ENCODE results near the gene IL1RAPL2. TPM values are rescaled to one million over a fixed set of nuclear protein-coding genes. Genes with fewer than 3 reads are reported as not detected.

Gene IL1RAPL2
- total RNA-seq, 1 experiment from 2014 or later = 1.6 TPM

DNA sequence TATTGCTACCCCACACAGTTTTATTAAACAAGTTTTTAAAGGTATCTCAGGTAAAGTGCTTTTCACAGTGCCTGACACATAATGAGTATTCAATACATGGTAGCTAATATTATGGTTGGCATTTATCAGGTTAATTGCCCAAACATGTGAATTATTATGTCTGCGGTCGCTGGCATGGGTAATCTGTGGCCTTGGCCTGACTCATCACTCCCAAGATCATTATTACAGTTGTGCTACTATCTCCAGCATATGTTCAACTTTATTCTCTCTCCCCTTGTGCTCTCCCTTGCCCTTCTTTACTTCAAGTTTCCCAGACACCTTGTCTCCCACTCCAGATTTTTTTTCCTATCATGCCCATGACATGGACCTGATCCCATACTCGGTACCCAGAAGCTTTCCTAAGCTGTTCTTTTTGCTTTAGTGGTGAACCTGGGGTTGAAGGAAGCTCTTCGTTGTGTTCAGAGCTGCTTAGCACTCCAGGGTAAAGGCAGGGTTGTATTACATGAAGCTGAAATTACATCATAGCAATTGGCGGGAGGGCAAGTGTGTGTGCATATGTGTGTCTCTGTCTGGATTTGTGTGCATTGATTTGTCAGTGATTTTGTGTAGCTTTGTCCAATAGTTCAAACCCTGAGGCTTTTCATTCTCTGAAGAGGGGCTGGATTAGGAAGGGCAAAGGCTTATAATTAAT, 1079.8 kb downstream of the IL1RAPL2 start:
- no peak overlapping the region for H3K27ac ChIP-seq
- ChIA-PET CTCF (no interaction called here), POLR2A (ENCODE audit: unreplicated experiment) (no interaction called here)
- H3K79me2 ChIP-seq (ENCODE audit: low read depth) = no peaks in the 10 kb centered on the region
- intact Hi-C loops (cut with micrococcal nuclease; ENCODE audit: unreplicated experiment) = no loop called here
- no peak overlapping the region for H2AFZ ChIP-seq
- no peaks in the 10 kb centered on the region for H4K20me1 ChIP-seq (ENCODE audit: insufficient read depth)
- BruUV-seq (replicated peaks) = no TSS peak
- no peaks in the 10 kb centered on the region for H3K36me3 ChIP-seq (ENCODE audit: low read depth)
- no peaks in the 10 kb centered on the region for H3K27me3 ChIP-seq (ENCODE audit: insufficient read depth, low read depth)
- H3K4me1 ChIP-seq (replicated peaks; ENCODE audit: insufficient read depth) = no peaks in the 10 kb centered on the region
- no peak overlapping the region for H3K4me2 ChIP-seq
- no peak for TF ChIP-seq CTCF (conservative IDR thresholded peaks at IDR 0.05)
- no peak for TF ChIP-seq EZH2 (IDR thresholded peaks at IDR 0.05; ENCODE audit: low read depth)
- no peaks in the 10 kb centered on the region for H3K9me3 ChIP-seq (ENCODE audit: insufficient read depth, low read depth)
- no peak for DNase-seq
- H3K4me3 ChIP-seq = no peak overlapping the region
- H3K9me2 ChIP-seq (ENCODE audit: insufficient read depth) = no peaks in the 10 kb centered on the region
- no peaks in the 10 kb centered on the region for H3F3A ChIP-seq (ENCODE audit: insufficient read depth, low read depth)

DNA sequence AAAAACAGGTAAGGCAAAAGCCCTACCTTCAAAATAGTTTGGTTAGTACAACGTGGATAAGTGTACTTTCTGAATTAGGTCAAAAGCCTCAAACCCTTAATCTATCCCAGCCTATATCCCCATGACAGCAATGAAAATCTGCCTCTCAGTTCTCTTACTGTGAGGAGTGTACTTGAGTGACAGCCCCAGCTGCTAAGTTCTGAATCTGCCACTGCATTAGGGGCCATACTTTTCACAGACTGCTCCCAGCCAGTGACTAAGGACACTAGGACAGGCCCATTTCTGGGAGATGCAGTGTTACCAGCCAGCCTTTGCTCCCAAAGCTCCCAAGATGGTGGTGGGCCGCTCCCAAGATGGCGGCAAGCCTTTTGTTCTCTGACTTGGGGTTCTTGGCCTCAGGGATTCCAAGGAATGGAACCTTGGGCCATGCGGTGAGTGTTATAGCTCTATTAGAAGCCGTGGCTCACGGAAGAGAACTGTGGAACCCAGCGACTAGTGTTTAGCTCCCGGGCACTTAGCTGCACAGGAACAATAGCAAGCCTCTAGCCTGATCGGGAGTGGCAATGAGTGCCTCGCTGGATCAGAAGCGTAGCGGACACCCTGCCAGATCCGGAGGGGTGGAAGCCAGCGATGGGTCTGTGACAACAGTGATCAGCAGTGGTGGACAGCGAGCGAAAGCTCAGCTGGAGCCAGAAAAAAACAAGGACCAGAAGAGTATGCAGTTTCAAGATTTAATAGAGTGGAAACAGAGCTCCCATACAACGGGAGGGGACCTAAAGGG, 1080.8 kb downstream of the IL1RAPL2 start:
- no peaks in the 10 kb centered on the region for H3K4me1 ChIP-seq (replicated peaks; ENCODE audit: insufficient read depth)
- no peaks in the 10 kb centered on the region for H4K20me1 ChIP-seq (ENCODE audit: insufficient read depth)
- intact Hi-C loops (cut with micrococcal nuclease; ENCODE audit: unreplicated experiment) = no loop called here
- no peak for TF ChIP-seq CTCF (conservative IDR thresholded peaks at IDR 0.05)
- TF ChIP-seq EZH2 (IDR thresholded peaks at IDR 0.05; ENCODE audit: low read depth) = no peak
- no peak for DNase-seq
- no peak overlapping the region for H3K4me2 ChIP-seq
- POLR2A ChIA-PET (ENCODE audit: unreplicated experiment) = no interaction called here
- H3K36me3 ChIP-seq (ENCODE audit: low read depth) = no peaks in the 10 kb centered on the region
- H3K9me2 ChIP-seq (ENCODE audit: insufficient read depth) = no peaks in the 10 kb centered on the region
- H3K27me3 ChIP-seq (ENCODE audit: insufficient read depth, low read depth) = no peaks in the 10 kb centered on the region
- CTCF ChIA-PET = interaction anchor here (0.7 kb wide), 1 partner anchor 155 kb away, joined by 3 read pairs; no protein-coding TSS in a partner anchor
- H3K4me3 ChIP-seq = no peak overlapping the region
- no peaks in the 10 kb centered on the region for H3K9me3 ChIP-seq (ENCODE audit: insufficient read depth, low read depth)
- BruUV-seq (replicated peaks) = no TSS peak
- H3K27ac ChIP-seq = no peak overlapping the region
- H3F3A ChIP-seq (ENCODE audit: insufficient read depth, low read depth) = no peaks in the 10 kb centered on the region
- H2AFZ ChIP-seq = no peak overlapping the region
- H3K79me2 ChIP-seq (ENCODE audit: low read depth) = no peaks in the 10 kb centered on the region

GRCh38 chrX:105647749-105648148, 1081.8 kb downstream of the IL1RAPL2 start:
- Histone ChIP-seq H3K9me3 (ENCODE audit: insufficient read depth, low read depth) (no peaks in the 10 kb centered on the region), H3K36me3 (ENCODE audit: low read depth) (no peaks in the 10 kb centered on the region), H2AFZ (no peak overlapping the region), H3K27ac (no peak overlapping the region), H4K20me1 (ENCODE audit: insufficient read depth) (no peaks in the 10 kb centered on the region), H3K9me2 (ENCODE audit: insufficient read depth) (no peaks in the 10 kb centered on the region), H3K4me3 (no peak overlapping the region), H3F3A (ENCODE audit: insufficient read depth, low read depth) (no peaks in the 10 kb centered on the region), H3K4me1 (replicated peaks; ENCODE audit: insufficient read depth) (no peaks in the 10 kb centered on the region), H3K4me2 (no peak overlapping the region), H3K79me2 (ENCODE audit: low read depth) (no peaks in the 10 kb centered on the region), H3K27me3 (ENCODE audit: insufficient read depth, low read depth) (no peaks in the 10 kb centered on the region)
- BruUV-seq (replicated peaks) = no TSS peak
- TF ChIP-seq CTCF (conservative IDR thresholded peaks at IDR 0.05) (no peak), EZH2 (IDR thresholded peaks at IDR 0.05; ENCODE audit: low read depth) (no peak)
- intact Hi-C loops (cut with micrococcal nuclease; ENCODE audit: unreplicated experiment) = no loop called here
- DNase-seq = no peak
- ChIA-PET POLR2A (ENCODE audit: unreplicated experiment) (no interaction called here), CTCF (no interaction called here)

Data from PC-9 (cell line).